Measurements from ENCODE around the gene CDH12.
"Not testable (repeated sequence)": the region's sequence is repeated elsewhere in the genome, so short reads cannot be mapped to it uniquely, and the experiment has no call there.

Gene CDH12

GRCh38 chr5:22316294-22316693 lies 536.9 kb downstream of the CDH12 start:
- H3K4me3 ChIP-seq (ENCODE audit: low read depth, low read length) = no peak overlapping the region
- TF ChIP-seq CTCF (conservative IDR thresholded peaks at IDR 0.05; ENCODE audit: low read depth, low read length) = no peak
- DNase-seq (ENCODE audit: low read depth) = no peak

GRCh38 chr5:22315052-22315451 lies 538.1 kb downstream of the CDH12 start:
- H3K4me3 ChIP-seq (ENCODE audit: low read depth, low read length); DNase-seq (ENCODE audit: low read depth): not testable (repeated sequence)

- H3K4me3 ChIP-seq (ENCODE audit: low read depth, low read length) = no peak overlapping the region
- no peak for DNase-seq (ENCODE audit: low read depth)
Observed at GRCh38 chr5:22314548-22314947, 538.6 kb downstream of the CDH12 start.

GRCh38 chr5:22306011-22306410 lies 547.1 kb downstream of the CDH12 start:
- no peak overlapping the region for H3K4me3 ChIP-seq (ENCODE audit: low read depth, low read length)
- no peak for TF ChIP-seq CTCF (conservative IDR thresholded peaks at IDR 0.05; ENCODE audit: low read depth, low read length)
- DNase-seq (ENCODE audit: low read depth) = no peak

More at GRCh38 chr5:22314548-22314947, 538.6 kb downstream of the CDH12 start:
- no peak for TF ChIP-seq CTCF (conservative IDR thresholded peaks at IDR 0.05; ENCODE audit: low read depth, low read length)

GRCh38 chr5:22295832-22296231 lies 557.3 kb downstream of the CDH12 start:
- DNase-seq (ENCODE audit: low read depth) = no peak
- H3K4me3 ChIP-seq (ENCODE audit: low read depth, low read length) = no peak overlapping the region
- TF ChIP-seq CTCF (conservative IDR thresholded peaks at IDR 0.05; ENCODE audit: low read depth, low read length) = no peak

- no peak for DNase-seq (ENCODE audit: low read depth)
- TF ChIP-seq CTCF (conservative IDR thresholded peaks at IDR 0.05; ENCODE audit: low read depth, low read length) = no peak
- H3K4me3 ChIP-seq (ENCODE audit: low read depth, low read length) = no peak overlapping the region
Observed at GRCh38 chr5:22293147-22293546, 560.0 kb downstream of the CDH12 start.

GRCh38 chr5:22278164-22278563 lies 575.0 kb downstream of the CDH12 start:
- no peak for DNase-seq (ENCODE audit: low read depth)
- no peak for TF ChIP-seq CTCF (conservative IDR thresholded peaks at IDR 0.05; ENCODE audit: low read depth, low read length)
- no peak overlapping the region for H3K4me3 ChIP-seq (ENCODE audit: low read depth, low read length)

- TF ChIP-seq CTCF (conservative IDR thresholded peaks at IDR 0.05; ENCODE audit: low read depth, low read length) = no peak
- DNase-seq (ENCODE audit: low read depth) = no peak
- no peak overlapping the region for H3K4me3 ChIP-seq (ENCODE audit: low read depth, low read length)
Observed at GRCh38 chr5:22277006-22277405, 576.1 kb downstream of the CDH12 start.

GRCh38 chr5:22265855-22266254 lies 587.3 kb downstream of the CDH12 start:
- not testable (repeated sequence) for DNase-seq (ENCODE audit: low read depth); H3K4me3 ChIP-seq (ENCODE audit: low read depth, low read length)
